ENCODE data around the gene LYRM9. TPM values are rescaled to one million over a fixed set of nuclear protein-coding genes. Genes with fewer than 3 reads are reported as not detected.
"Not testable (repeated sequence)": the region's sequence is repeated elsewhere in the genome, so short reads cannot be mapped to it uniquely, and the experiment has no call there.

Gene LYRM9
- total and polyA plus RNA-seq, 12 donors = 18.7 to 116 (median 36.2) TPM

DNA sequence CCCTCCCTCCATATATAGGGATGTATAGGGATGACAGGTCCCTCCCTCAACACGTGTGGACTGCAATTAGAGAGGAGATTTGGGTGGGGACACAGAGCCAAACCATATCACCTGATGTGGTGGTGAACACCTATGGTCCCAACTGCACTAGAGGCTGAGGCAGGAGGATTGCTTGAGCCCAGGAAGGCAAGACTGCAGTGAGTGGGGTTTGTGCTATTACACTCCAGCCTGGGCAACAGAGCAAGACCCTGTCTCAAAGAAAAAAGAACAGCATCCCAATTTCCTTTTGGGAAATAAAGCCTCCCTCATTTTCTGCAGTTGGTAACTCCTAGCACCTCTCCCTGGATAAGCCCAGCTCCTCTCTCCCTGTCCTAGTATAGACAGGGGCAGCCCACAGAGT, 23.8 kb upstream of the LYRM9 start:
- no peaks in the 10 kb centered on the region for H3K27me3 ChIP-seq
- intact Hi-C loops (cut with DNase I) = no loop called here

DNA sequence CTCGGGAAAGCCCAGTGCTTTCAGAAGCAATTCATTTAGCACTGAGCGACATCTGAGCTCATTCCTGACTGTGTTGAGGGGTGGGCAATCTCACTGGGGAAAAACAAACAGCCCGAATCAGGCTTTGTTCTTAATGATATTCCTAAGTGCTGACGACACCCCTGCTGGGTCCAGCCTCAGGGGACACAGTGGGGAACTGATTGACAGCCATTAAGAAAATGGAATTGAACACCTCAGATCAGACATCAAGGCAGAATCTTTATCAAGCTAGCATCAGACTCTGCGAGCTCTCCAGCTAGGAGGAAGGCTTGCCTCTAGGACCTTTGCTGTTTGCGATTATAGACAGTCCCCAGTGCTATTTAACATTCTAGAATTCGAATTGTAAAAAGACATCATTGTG, 22.5 kb upstream of the LYRM9 start:
- TF ChIP-seq, protein P1, sequence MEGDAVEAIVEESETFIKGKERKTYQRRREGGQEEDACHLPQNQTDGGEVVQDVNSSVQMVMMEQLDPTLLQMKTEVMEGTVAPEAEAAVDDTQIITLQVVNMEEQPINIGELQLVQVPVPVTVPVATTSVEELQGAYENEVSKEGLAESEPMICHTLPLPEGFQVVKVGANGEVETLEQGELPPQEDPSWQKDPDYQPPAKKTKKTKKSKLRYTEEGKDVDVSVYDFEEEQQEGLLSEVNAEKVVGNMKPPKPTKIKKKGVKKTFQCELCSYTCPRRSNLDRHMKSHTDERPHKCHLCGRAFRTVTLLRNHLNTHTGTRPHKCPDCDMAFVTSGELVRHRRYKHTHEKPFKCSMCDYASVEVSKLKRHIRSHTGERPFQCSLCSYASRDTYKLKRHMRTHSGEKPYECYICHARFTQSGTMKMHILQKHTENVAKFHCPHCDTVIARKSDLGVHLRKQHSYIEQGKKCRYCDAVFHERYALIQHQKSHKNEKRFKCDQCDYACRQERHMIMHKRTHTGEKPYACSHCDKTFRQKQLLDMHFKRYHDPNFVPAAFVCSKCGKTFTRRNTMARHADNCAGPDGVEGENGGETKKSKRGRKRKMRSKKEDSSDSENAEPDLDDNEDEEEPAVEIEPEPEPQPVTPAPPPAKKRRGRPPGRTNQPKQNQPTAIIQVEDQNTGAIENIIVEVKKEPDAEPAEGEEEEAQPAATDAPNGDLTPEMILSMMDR (IDR thresholded peaks at IDR 0.05) = no peak
- no peak for TF ChIP-seq POLR2A (IDR thresholded peaks at IDR 0.05)
- peaks cover 0 to 17% of the 10 kb centered on the region in 2 donors for H3K4me1 ChIP-seq (replicated peaks in 1 of 2)
- no peak for DNase-seq
- H3K36me3 ChIP-seq (replicated peaks in 1 of 2) = no peaks in the 10 kb centered on the region
- H3K9me3 ChIP-seq (replicated peaks in 1 of 3) = no peaks in the 10 kb centered on the region
- whole genome bisulfite sequencing, 4 donors = 64 to 76% (median 66%) methylated on average over 7 of the region's 7 CpGs
- intact Hi-C loops (cut with DNase I) = no loop called here
- no peak overlapping the region for H3K27ac ChIP-seq
- H3K27me3 ChIP-seq = no peaks in the 10 kb centered on the region
- no peak overlapping the region for H3K4me3 ChIP-seq

More for the DNA sequence above, 23.8 kb upstream of the LYRM9 start:
- Histone ChIP-seq H3K4me1 (replicated peaks in 1 of 2) (peaks cover 0 to 25% of the 10 kb centered on the region in 2 donors), H3K36me3 (replicated peaks in 1 of 2) (no peaks in the 10 kb centered on the region), H3K9me3 (replicated peaks in 1 of 3) (no peaks in the 10 kb centered on the region), H3K4me3 (no peak overlapping the region), H3K27ac (no peak overlapping the region)
- 73 to 92% (median 79%) methylated on average over 1 of the region's 1 CpG for WGBS, 4 donors
- no peak for DNase-seq
- TF ChIP-seq, protein P1 (IDR thresholded peaks at IDR 0.05) = no peak
- no peak for TF ChIP-seq POLR2A (IDR thresholded peaks at IDR 0.05)

DNA sequence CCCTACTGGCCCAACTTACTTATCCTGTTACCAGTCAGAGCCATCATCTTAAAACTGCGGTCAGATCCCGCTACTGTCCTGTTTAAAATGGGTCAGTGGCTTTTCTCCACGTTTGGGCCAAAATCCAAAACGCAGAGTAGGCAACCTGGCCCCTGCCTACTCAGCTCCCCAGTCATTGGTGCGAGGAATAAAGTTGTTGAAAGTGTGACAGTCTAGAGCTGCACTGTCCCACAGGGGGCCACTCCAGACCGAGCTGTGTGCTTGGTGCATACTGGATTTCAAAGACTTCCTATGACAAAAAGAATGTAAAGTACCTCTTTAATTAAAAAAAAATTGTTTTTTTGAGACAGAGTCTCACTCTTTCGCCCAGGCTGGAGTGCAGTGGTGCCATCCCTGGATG, 21.2 kb upstream of the LYRM9 start:
- no peaks in the 10 kb centered on the region for H3K36me3 ChIP-seq (replicated peaks in 1 of 2)
- H3K4me1 ChIP-seq (replicated peaks in 1 of 2) = peaks cover 0 to 5% of the 10 kb centered on the region in 2 donors
- no peak for TF ChIP-seq POLR2A (IDR thresholded peaks at IDR 0.05)
- TF ChIP-seq, protein P1 (IDR thresholded peaks at IDR 0.05) = no peak
- intact Hi-C loops (cut with DNase I) = no loop called here
- H3K27me3 ChIP-seq = no peaks in the 10 kb centered on the region
- H3K4me3 ChIP-seq = no peak overlapping the region
- no peak overlapping the region for H3K27ac ChIP-seq
- DNase-seq = no peak
- WGBS, 4 donors = 70 to 90% (median 71%) methylated on average over 7 of the region's 7 CpGs
- H3K9me3 ChIP-seq (replicated peaks in 1 of 3) = no peaks in the 10 kb centered on the region

DNA sequence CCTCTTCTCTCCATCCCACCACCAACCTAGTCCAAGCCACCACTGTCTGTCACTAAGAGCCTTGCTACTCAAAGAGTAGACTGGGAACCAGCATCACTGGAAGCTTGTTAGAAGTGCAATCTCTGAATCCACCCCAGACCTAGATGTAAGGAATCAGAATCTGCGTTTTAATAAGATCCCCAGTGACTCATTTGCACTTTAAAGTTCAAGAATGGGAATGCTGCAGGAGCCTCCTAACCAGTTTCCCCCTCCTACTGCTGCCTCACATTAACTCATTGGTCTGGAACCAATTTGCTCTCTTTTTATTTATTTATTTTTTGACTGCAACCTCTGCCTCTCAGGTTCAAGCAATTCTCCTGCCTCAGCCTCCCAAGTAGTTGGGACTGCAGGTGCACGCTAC, 19.8 kb upstream of the LYRM9 start:
- 59 to 69% (median 65%) methylated on average over 2 of the region's 2 CpGs for WGBS, 4 donors
- Histone ChIP-seq H3K27ac (no peak overlapping the region), H3K4me1 (replicated peaks in 1 of 2) (no peaks in the 10 kb centered on the region), H3K27me3 (no peaks in the 10 kb centered on the region), H3K4me3 (no peak overlapping the region), H3K9me3 (replicated peaks in 1 of 3) (no peaks in the 10 kb centered on the region), H3K36me3 (replicated peaks in 1 of 2) (no peaks in the 10 kb centered on the region)
- intact Hi-C loops (cut with DNase I) = no loop called here
- TF ChIP-seq POLR2A (IDR thresholded peaks at IDR 0.05) = no peak
- TF ChIP-seq, protein P1 (IDR thresholded peaks at IDR 0.05) = no peak
- no peak for DNase-seq

DNA sequence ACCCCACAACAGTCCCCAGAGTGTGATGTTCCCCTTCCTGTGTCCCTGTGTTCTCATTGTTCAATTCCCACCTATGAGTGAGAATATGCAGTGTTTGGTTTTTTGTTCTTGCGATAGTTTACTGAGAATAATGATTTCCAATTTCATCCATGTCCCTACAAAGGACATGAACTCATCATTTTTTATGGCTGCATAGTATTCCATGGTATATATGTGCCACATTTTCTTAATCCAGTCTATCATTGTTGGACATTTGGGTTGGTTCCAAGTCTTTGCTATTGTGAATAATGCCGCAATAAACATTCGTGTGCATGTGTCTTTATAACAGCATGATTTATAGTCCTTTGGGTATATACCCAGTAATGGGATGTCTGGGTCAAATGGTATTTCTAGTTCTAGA, 19.1 kb upstream of the LYRM9 start:
- WGBS, 4 donors = 63 to 77% (median 74%) methylated on average over 2 to 3 of the region's 3 CpGs
- H3K4me1 ChIP-seq (replicated peaks in 1 of 2); H3K9me3 ChIP-seq (replicated peaks in 1 of 3); H3K4me3 ChIP-seq; H3K27me3 ChIP-seq; H3K36me3 ChIP-seq (replicated peaks in 1 of 2); intact Hi-C loops (cut with DNase I); DNase-seq; H3K27ac ChIP-seq: not testable (repeated sequence)

Data from adrenal gland (tissue), 12 donors.